ENCODE results near the gene RUNX3. TPM values are rescaled to one million over a fixed set of nuclear protein-coding genes. Genes with fewer than 3 reads are reported as not detected.

The RUNX3 gene
- polyA plus RNA-seq, 1 experiment: 0.23 TPM

GRCh38 chr1:24963099-24963872 is 33.2 kb upstream of the RUNX3 start:
- TF ChIP-seq CTCF (IDR thresholded peaks at IDR 0.05; ENCODE audit: insufficient read depth, low read depth, low read length): no peak
- Histone ChIP-seq H3K27me3 (ENCODE audit: control insufficient read depth, insufficient read depth, low read length) (peaks cover 12% of the 10 kb centered on the region), H3K4me3 (ENCODE audit: low read depth, low read length) (no peak overlapping the region), H3K36me3 (ENCODE audit: control insufficient read depth, insufficient read depth, low read length) (no peaks in the 10 kb centered on the region)
- ChIA-PET CTCF (interaction anchor here (0.8 to 1.2 kb wide), 2 partner anchors 70 to 74 kb away, joined by 3 to 4 read pairs; no protein-coding TSS in a partner anchor), POLR2A (no interaction called here)
- DNase-seq (ENCODE audit: low read depth): no peak

- ChIA-PET POLR2A (no interaction called here), CTCF (no interaction called here)
- DNase-seq (ENCODE audit: low read depth): no peak
- Histone ChIP-seq H3K36me3 (ENCODE audit: control insufficient read depth, insufficient read depth, low read length) (no peaks in the 10 kb centered on the region), H3K27me3 (ENCODE audit: control insufficient read depth, insufficient read depth, low read length) (peaks cover 12% of the 10 kb centered on the region), H3K4me3 (ENCODE audit: low read depth, low read length) (no peak overlapping the region)
- TF ChIP-seq CTCF (IDR thresholded peaks at IDR 0.05; ENCODE audit: insufficient read depth, low read depth, low read length): no peak
These were observed 32.1 kb upstream of the RUNX3 start for GRCh38 chr1:24961961-24962861.

- no peak for DNase-seq (ENCODE audit: low read depth)
- TF ChIP-seq CTCF (IDR thresholded peaks at IDR 0.05; ENCODE audit: insufficient read depth, low read depth, low read length): no peak
- H3K4me3 ChIP-seq (ENCODE audit: low read depth, low read length): no peak overlapping the region
- peaks cover 12% of the 10 kb centered on the region for H3K27me3 ChIP-seq (ENCODE audit: control insufficient read depth, insufficient read depth, low read length)
- H3K36me3 ChIP-seq (ENCODE audit: control insufficient read depth, insufficient read depth, low read length): no peaks in the 10 kb centered on the region
- ChIA-PET CTCF (interaction anchor here (2.1 kb wide), 1 partner anchor 9 kb away, joined by 4 read pairs; no protein-coding TSS in a partner anchor), POLR2A (no interaction called here)
These were observed 31.3 kb upstream of the RUNX3 start for GRCh38 chr1:24961334-24961733.

- POLR2A ChIA-PET: no interaction called here
- TF ChIP-seq CTCF (IDR thresholded peaks at IDR 0.05; ENCODE audit: insufficient read depth, low read depth, low read length): no peak
- peaks cover 12% of the 10 kb centered on the region for H3K27me3 ChIP-seq (ENCODE audit: control insufficient read depth, insufficient read depth, low read length)
- DNase-seq (ENCODE audit: low read depth): no peak
- CTCF ChIA-PET: interaction anchor here (1.5 to 2.1 kb wide), 2 partner anchors 10 to 14 kb away, joined by 4 read pairs; no protein-coding TSS in a partner anchor
- H3K4me3 ChIP-seq (ENCODE audit: low read depth, low read length): no peak overlapping the region
- no peaks in the 10 kb centered on the region for H3K36me3 ChIP-seq (ENCODE audit: control insufficient read depth, insufficient read depth, low read length)
These were observed 30.2 kb upstream of the RUNX3 start for GRCh38 chr1:24960071-24960801.
